Measurements from ENCODE around the gene RIPK3. TPM values are rescaled to one million over a fixed set of nuclear protein-coding genes. Genes with fewer than 3 reads are reported as not detected.

RIPK3 gene
- total and polyA plus RNA-seq, 2 of the 8 experiments (the other 6 are each of a cell fraction or from before 2014, with no cell fraction given) = 0.24 to 0.39 TPM

DNA sequence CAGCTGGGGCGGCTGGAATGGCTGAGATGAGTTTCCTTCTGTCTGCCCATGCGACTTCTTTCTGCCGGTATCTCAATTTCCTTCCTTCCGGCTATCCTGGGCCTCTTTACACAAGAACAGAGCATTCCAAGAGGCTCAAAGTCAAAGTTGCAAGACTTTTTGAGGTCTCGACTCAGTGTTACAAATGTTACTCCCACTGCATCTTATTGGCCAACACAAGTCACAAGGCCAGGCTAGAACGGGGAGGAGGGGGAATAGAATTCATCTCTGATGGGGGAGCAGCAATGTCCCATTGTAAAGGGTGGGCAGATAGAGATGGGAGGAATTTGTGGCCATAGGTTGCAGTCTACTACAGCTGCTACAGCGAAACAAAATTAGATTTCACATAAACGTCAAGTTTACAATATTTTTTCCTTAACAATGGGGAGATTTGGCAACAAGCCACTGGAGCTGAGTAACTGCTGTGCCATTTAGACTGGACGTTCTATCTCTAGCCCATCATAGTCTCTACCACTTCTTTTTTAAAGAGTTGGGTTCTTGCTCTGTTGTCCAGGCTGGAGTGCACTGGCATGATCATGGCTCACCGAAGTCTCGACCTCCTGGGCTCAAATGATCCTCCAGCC is 49.5 kb upstream of the RIPK3 start:
- TF ChIP-seq, protein P1, sequence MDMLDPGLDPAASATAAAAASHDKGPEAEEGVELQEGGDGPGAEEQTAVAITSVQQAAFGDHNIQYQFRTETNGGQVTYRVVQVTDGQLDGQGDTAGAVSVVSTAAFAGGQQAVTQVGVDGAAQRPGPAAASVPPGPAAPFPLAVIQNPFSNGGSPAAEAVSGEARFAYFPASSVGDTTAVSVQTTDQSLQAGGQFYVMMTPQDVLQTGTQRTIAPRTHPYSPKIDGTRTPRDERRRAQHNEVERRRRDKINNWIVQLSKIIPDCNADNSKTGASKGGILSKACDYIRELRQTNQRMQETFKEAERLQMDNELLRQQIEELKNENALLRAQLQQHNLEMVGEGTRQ (IDR thresholded peaks at IDR 0.05; ENCODE audit: low read length) = 0 out of 2 replicates have a peak, but pooled peaks have one; percentile 9
- no peak for TF ChIP-seq RNF2 (IDR thresholded peaks at IDR 0.05; ENCODE audit: borderline replicate concordance, low read depth, low read length, missing control alignments, poor library complexity, severe bottlenecking)
- Histone ChIP-seq H2BK15ac (ENCODE audit: low read length) (no peak overlapping the region), H3K56ac (replicated peaks; ENCODE audit: insufficient read length, low read depth, low read length) (no peak overlapping the region), H3K9ac (replicated peaks in 1 of 4; ENCODE audit: extremely low read depth in 1 of 4, low read depth in 3 of 4, low read length in 3 of 4) (no peak overlapping the region), H3K27ac (ENCODE audit: low read depth, low read length) (no peak overlapping the region), H3K79me1 (ENCODE audit: low read depth, low read length) (no peaks in the 10 kb centered on the region), H2AK5ac (ENCODE audit: low read depth, low read length) (no peak overlapping the region), H2BK120ac (replicated peaks; ENCODE audit: low read depth, low read length) (no peak overlapping the region), H3K27me3 (replicated peaks in 1 of 4; ENCODE audit: control insufficient read depth in 3 of 4, extremely low read depth in 1 of 4, insufficient read depth in 3 of 4, low read length in 3 of 4) (peaks cover 0 to 2% (median 0%) of the 10 kb centered on the region in 4 experiments; a peak in 1 of 7 replicates), H4K5ac (ENCODE audit: insufficient read length, low read depth, low read length) (no peak overlapping the region), H3K23me2 (ENCODE audit: low read depth, low read length) (no peaks in the 10 kb centered on the region), H2BK20ac (ENCODE audit: low read length) (peak overlapping the region; percentile 32; the same call in 1 of the 2 replicates), H3K18ac (ENCODE audit: extremely low read depth, low read length) (no peak overlapping the region), H2BK12ac (ENCODE audit: low read depth, low read length) (no peak overlapping the region), H3K23ac (ENCODE audit: insufficient read length) (no peak overlapping the region), H3K9me3 (ENCODE audit: insufficient read depth in 2 of 2, low read depth in 1 of 2, low read length in 1 of 2) (no peaks in the 10 kb centered on the region), H2AFZ (ENCODE audit: low read length) (peak overlapping the region; percentile 47; the same call in 1 of the 2 replicates), H3K4me1 (replicated peaks in 1 of 4; ENCODE audit: control insufficient read depth in 3 of 4, insufficient read depth in 4 of 4, low read length in 3 of 4) (0 out of 7 replicates have a peak, but pooled peaks cover 0 to 4% (median 0%) of the 10 kb centered on the region in 4 experiments), H4K20me1 (replicated peaks in 1 of 2; ENCODE audit: control insufficient read depth in 1 of 2, insufficient read depth in 2 of 2, low read length in 2 of 2) (no peaks in the 10 kb centered on the region), H3K14ac (ENCODE audit: insufficient read length) (no peak overlapping the region), H3K4me3 (ENCODE audit: extremely low read depth in 1 of 4, insufficient read depth in 2 of 4, low read depth in 3 of 4, low read length in 4 of 4) (no peak overlapping the region), H3K36me3 (ENCODE audit: control insufficient read depth in 2 of 4, insufficient read depth in 4 of 4, low read length in 3 of 4) (no peaks in the 10 kb centered on the region), H4K8ac (ENCODE audit: extremely low read depth, insufficient read depth, low read length) (no peak overlapping the region), H4K91ac (replicated peaks; ENCODE audit: insufficient read length, low read length) (no peak overlapping the region), H2BK5ac (ENCODE audit: low read depth, low read length) (no peak overlapping the region; the same call in 1 of the 2 replicates), H3K4ac (replicated peaks; ENCODE audit: insufficient read length, low read depth, low read length) (no peak overlapping the region), H3K4me2 (ENCODE audit: insufficient read depth in 1 of 2, low read depth in 2 of 2, low read length in 2 of 2) (no peak overlapping the region), H3K79me2 (ENCODE audit: control insufficient read depth in 1 of 2, insufficient read depth in 2 of 2, low read length in 2 of 2) (no peaks in the 10 kb centered on the region)
- POLR2A ChIA-PET (ENCODE audit: partially characterized antibody) = interaction anchor here (0.6 to 4.7 kb wide), 3 partner anchors 10 to 158 kb away, joined by 3 to 27 read pairs (median 5); no protein-coding TSS in a partner anchor
- WGBS, 2 experiments (ENCODE audit: extremely low coverage in 1 of 2, insufficient coverage in 1 of 2, insufficient read length in 1 of 2, insufficient replicate concordance in 2 of 2, low coverage in 1 of 2, low lambda C conversion rate in 2 of 2, missing lambda C conversion rate in 1 of 2) = 76% methylated on average over 11 of the region's 11 CpGs; no CpG with 5 or more reads in 1 of the 2 experiments
- no peak for DNase-seq (ENCODE audit: low read depth in 1 of 2, low spot score in 2 of 2)
- CTCF ChIA-PET (ENCODE audit: partially characterized antibody) = interaction anchor here (0.6 to 5.4 kb wide), 12 partner anchors 11 to 849 kb away, joined by 3 to 40 read pairs (median 3); no protein-coding TSS in a partner anchor
- FAIRE-seq = no peak
